AG09319 (cell line): ENCODE results near the gene OR51T1.

ENCODE experiments used
- DNase-seq: peaks from one replicate; pipeline ENCODE4 v3.0.0-alpha.2; 2010; ENCODE audit warnings: low read depth; ENCODE audit errors: extremely low read depth
- TF ChIP-seq, protein P1 (sequence below): IDR thresholded peaks from 2 replicates; pipeline ENCODE4 v1.5.1; 2011; ENCODE audit warnings: low read depth, mild to moderate bottlenecking, inconsistent platforms, low read length, moderate library complexity

Gene OR51T1

DNA sequence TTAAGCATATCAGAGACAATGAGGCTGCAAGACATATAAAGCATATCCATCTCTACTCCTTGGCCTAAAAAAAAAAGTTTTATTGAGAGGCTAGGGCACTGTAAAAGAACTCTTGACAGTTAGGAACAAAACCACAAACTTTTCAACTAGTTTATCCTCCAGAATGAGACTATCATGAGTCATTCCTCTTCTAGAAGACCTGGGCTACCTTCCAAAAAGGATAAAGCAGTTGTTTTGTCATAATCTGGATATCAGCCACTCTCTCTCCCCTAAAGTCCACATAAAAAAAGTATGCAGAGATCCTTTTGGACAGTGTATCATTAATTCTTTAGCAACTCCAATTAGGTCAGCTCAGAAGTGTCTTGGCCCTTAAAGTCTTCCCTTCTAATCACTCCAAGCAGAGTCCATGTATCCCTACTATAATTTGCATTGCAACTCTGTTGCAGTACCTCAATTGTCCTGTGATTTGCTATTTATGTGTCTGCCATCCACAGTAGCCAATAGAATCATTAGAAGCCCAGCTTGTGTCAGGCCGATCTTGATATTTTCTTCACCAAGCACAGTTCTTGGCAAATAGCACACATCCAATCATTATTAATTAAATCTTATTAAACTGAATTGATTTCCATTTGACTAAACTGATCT lies 10.4 kb downstream of the OR51T1 start:
- TF ChIP-seq, protein P1, sequence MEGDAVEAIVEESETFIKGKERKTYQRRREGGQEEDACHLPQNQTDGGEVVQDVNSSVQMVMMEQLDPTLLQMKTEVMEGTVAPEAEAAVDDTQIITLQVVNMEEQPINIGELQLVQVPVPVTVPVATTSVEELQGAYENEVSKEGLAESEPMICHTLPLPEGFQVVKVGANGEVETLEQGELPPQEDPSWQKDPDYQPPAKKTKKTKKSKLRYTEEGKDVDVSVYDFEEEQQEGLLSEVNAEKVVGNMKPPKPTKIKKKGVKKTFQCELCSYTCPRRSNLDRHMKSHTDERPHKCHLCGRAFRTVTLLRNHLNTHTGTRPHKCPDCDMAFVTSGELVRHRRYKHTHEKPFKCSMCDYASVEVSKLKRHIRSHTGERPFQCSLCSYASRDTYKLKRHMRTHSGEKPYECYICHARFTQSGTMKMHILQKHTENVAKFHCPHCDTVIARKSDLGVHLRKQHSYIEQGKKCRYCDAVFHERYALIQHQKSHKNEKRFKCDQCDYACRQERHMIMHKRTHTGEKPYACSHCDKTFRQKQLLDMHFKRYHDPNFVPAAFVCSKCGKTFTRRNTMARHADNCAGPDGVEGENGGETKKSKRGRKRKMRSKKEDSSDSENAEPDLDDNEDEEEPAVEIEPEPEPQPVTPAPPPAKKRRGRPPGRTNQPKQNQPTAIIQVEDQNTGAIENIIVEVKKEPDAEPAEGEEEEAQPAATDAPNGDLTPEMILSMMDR, result peak; percentile 2; the same call in 1 of the 2 replicates
- DNase-seq, result peak; percentile 49

DNA sequence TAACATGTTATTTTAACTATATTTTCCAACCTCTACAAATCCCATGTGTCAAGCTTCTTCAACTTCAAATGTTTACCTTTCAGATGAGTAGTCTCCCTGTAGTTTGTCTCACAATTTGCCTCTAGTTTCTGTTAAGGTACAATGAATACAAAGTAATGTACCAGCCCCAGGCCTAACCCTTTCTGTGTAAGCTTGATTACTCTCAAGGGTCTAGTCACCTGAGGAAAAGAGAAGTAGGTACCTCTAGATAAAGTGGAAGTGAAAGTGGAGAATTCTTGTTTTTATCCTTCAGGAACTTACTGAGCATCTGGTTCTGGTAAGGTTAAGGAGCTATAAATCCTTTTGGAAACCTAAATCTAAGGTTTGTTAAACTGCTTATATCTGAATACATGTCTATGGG lies 21.8 kb downstream of the OR51T1 start, which contains the start of gene OR51A7:
Gene OR51A7, plus strand, starts transcription at position 300 of the 400 bp plus-strand sequence. CDS start 3,587 bp downstream, outside the sequence.
- DNase-seq, result no peak

DNA sequence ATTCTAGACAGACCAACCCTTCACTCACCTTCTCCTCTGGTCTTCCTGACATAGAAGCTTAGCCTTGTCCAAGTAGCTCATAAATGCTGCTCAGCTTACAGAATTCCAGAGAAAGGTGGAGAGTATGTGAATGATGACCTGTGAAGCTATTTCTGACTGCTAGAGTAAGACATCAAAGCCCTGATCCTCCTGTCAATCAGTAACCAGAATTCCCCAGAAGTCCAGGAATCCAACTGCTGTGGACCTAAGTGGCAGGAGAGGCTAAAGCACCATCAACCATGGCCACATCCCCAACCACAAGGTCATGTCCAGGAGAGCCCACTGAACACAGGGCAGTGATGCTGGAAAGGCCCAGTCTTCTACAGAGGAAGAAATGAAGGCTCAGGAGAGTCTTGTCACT lies 34.9 kb downstream of the OR51T1 start:
- TF ChIP-seq, protein P1, result no peak
- no peak for DNase-seq

More for the DNA sequence above, 21.8 kb downstream of the OR51T1 start, which contains the start of gene OR51A7:
- TF ChIP-seq, protein P1, result no peak

DNA sequence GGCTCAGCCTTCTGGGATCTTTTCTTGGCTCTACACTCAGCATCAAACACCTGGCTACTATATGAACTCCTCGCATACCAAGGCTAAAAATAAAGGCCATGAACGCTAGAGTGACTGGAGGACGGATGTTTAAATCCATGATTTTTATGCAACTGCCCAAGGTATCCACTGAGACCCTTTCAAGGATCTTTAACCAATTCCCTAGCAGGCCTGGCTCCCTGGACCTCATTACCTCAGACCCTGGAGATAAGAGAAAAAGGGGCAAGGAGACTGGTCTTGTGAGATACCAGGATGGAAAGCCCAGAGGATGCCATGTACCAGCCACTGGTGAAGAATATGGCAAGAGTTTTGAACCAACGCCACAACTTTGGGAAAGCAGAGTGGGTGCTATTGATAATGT lies 37.5 kb downstream of the OR51T1 start, which contains the start of gene OR51G2:
Gene OR51G2, minus strand, starts transcription at position 101 of the 400 bp plus-strand sequence. CDS start 3,687 bp downstream, outside the sequence.
- no peak for DNase-seq
- TF ChIP-seq, protein P1, result no peak

DNA sequence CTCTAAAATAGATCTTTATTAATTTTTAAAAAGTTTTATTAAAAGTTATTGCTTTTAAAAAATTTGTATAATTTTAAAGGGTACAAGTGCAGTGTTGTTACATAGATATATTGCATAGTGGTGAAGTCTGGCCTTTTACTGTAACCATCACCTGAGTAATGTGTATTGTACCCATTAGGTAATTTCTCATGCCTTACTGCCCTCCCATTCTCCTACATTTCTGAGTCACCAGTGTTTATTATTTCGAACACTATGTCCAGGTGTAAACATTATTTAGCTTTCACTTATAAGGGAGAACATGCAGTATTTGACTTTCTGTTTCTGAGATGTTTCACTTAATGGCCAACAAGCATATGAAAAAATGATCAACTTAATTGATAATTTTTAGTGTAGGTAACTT lies 40.1 kb downstream of the OR51T1 start:
- TF ChIP-seq, protein P1, result no peak
- no peak for DNase-seq

DNA sequence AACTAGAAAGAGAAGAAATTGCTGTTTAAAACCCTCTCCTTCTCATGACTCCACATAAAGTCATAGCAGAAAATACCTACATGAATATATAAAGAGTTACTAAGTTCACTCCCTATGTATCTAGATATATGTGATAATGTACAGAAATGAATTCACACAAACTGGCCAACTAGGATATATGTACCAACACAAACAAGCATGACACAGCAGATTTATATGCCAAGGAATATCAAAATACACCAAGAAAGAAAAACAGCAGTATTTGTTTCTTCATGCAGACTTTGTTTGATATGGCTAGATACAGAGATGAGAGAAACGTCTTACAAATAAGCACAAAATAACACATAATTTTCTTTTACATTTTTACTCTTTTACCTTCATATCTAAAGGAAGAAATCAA lies 40.6 kb downstream of the OR51T1 start:
- no peak for DNase-seq
- TF ChIP-seq, protein P1, result no peak

DNA sequence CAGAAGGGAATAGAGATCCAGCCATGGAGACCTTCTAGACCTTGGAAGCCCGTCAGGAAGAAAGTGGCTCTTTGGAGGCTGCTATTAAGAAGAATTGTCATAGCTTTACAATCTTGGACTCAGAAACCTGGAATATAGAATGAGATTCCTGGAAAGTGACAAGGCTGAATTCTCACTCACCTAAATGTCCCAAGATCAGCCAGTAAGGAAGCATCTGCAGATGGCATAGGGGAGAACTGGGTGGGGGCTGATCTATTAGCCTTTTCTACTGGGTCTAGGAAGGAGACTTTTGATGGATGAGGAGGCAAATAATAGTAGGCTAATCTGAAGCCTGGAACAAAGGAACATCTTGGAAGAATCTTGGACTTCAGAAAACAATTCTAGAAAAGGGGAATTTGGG lies 42.5 kb downstream of the OR51T1 start, which contains the start of gene OR51G1:
Gene OR51G1, minus strand, starts transcription at position 101 of the 400 bp plus-strand sequence. Its CDS starts 0 bp downstream, at position 101.
- DNase-seq, result no peak
- TF ChIP-seq, protein P1, result no peak
